GM06990 (cell line): ENCODE measurements around the gene PSMD13.
"Not testable (repeated sequence)": the region's sequence is repeated elsewhere in the genome, so short reads cannot be mapped to it uniquely, and the experiment has no call there.

Source experiments
- DNase-seq: peaks from one replicate; pipeline ENCODE4 v3.0.0-alpha.2; 2011; ENCODE audit not compliant: insufficient read length; ENCODE audit errors: extremely low read depth
- H3K27me3 ChIP-seq: replicated peaks from 2 replicates; pipeline ENCODE4 v1.6.0; 2011; ENCODE audit warnings: low read length; ENCODE audit not compliant: control insufficient read depth, insufficient read depth
- H3K36me3 ChIP-seq: 2 replicates; pipeline ENCODE4 v1.5.1; 2011; ENCODE audit warnings: low read length; ENCODE audit not compliant: control insufficient read depth, insufficient read depth
- H3K4me3 ChIP-seq: replicated peaks from 2 replicates; pipeline ENCODE4 v1.5.1; 2011; ENCODE audit warnings: low read depth, mild to moderate bottlenecking, control low read depth, low read length
- TF ChIP-seq, protein P1 (sequence below): IDR thresholded peaks from 2 replicates; pipeline ENCODE4 v1.5.1; 2011; ENCODE audit warnings: low read length, control low read depth, mild to moderate bottlenecking, inconsistent platforms; ENCODE audit not compliant: insufficient read depth, poor library complexity, severe bottlenecking

The PSMD13 gene

DNA sequence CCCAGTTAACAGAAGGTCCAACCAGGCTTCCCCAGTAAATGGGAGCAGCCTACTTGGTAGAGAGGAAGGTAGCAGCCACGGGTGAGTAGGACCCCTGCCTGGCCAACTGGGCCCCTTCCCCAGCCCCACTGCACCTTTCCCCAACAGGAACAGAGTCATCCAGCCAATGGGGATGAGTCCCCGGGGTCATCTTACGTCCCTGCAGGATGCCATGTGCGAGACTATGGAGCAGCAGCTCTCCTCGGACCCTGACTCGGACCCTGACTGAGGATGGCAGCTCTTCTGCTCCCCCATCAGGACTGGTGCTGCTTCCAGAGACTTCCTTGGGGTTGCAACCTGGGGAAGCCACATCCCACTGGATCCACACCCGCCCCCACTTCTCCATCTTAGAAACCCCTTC lies 22.7 kb upstream of the PSMD13 start:
- no peak for DNase-seq
- H3K36me3 ChIP-seq: peaks cover 47% of the 10 kb centered on the region
- no peaks in the 10 kb centered on the region for H3K27me3 ChIP-seq

GRCh38 chr11:215581-216037 lies 21.2 kb upstream of the PSMD13 start:
- DNase-seq: no peak
- Histone ChIP-seq H3K4me3 (no peak overlapping the region), H3K36me3 (peaks cover 39% of the 10 kb centered on the region), H3K27me3 (no peaks in the 10 kb centered on the region)
- TF ChIP-seq, protein P1, sequence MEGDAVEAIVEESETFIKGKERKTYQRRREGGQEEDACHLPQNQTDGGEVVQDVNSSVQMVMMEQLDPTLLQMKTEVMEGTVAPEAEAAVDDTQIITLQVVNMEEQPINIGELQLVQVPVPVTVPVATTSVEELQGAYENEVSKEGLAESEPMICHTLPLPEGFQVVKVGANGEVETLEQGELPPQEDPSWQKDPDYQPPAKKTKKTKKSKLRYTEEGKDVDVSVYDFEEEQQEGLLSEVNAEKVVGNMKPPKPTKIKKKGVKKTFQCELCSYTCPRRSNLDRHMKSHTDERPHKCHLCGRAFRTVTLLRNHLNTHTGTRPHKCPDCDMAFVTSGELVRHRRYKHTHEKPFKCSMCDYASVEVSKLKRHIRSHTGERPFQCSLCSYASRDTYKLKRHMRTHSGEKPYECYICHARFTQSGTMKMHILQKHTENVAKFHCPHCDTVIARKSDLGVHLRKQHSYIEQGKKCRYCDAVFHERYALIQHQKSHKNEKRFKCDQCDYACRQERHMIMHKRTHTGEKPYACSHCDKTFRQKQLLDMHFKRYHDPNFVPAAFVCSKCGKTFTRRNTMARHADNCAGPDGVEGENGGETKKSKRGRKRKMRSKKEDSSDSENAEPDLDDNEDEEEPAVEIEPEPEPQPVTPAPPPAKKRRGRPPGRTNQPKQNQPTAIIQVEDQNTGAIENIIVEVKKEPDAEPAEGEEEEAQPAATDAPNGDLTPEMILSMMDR: no peak

More for the DNA sequence above, 22.7 kb upstream of the PSMD13 start:
- H3K4me3 ChIP-seq: no peak overlapping the region
- TF ChIP-seq, protein P1: no peak

DNA sequence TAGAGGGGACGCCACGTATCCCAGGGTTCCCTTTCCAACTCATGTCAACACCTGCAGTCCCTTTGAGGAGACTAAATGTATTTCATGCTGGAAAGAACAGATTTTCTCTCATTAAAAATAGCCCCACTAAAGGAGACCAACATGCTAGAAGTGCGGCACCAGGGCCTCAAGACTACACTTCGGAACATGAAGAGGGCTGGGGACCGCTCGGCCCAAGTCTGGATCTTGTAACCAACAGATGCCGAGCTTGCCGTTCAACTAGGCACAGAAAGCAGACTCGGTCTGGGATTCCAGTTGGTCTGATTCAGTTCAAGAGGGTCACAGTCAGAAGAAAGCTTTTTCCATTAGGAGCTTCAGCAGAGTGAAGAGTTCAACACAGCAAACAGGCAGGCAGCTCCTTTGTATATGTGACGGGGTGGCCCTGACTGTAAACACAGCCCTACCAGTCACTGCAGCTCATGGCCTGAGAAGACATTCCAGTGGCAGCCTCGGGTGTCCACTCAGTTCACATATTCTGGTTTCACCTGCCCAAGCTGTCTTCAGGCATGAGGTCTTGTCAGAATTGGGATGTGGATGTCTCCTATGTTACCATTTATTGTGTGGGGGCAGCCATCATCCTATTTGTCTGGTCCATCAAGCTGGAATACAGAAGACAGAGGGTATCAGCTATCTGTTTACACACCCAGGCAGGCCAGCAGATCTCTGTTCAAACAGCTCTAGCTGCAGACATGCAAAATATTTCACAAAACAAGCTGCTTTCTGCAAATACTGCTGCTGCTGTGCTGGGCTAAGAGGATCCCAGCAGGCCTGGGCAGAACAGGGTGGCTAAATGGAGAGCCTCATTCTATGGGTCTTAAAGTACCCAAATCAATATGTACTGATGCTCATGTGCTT lies 20.4 kb upstream of the PSMD13 start:
- no peak for DNase-seq
- H3K36me3 ChIP-seq: peaks cover 33% of the 10 kb centered on the region
- TF ChIP-seq, protein P1: no peak
- H3K4me3 ChIP-seq: no peak overlapping the region
- H3K27me3 ChIP-seq: no peaks in the 10 kb centered on the region

- Histone ChIP-seq H3K4me3 (no peak overlapping the region), H3K36me3 (peaks cover 20% of the 10 kb centered on the region), H3K27me3 (no peaks in the 10 kb centered on the region)
- no peak for DNase-seq
- TF ChIP-seq, protein P1: no peak
Observed at GRCh38 chr11:217704-218103, 19.1 kb upstream of the PSMD13 start.

DNA sequence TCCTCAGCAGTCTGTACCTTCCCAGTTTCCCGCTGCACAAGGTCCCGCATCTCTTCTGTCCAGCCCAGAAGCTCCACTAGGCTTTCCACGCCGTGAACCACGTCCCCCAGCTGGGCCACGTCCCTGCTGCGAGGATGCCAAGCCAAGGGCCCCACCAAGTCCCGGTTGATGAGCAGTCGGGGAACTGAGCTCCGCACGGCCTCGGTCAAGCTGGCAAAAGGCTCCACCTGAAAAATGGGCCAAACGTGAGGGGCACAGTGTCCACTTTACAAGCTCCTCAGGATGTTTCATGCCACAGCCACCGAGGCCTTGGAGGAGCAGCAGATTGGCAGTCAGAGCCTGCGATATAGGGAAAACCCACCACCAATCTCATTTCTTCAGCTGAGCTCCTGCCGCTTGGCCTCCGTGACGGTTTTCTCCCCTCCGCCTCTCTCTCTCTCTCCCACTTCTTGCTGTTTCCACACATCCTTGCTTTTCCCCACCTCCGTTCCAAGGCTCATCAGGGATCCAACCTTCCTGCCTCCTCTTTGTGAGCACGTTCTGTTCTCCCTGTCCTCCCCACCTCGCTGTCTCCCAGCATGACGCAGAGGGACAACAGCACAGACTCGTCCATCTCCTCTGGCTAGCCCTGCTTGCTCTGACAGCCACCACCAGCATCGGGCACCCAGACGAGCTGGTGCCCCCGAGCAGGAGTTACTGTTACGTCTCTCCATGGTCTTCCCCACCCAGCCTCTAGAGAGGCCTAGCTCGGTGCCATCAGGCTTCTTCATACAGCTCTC lies 17.8 kb upstream of the PSMD13 start:
- no peak for DNase-seq
- H3K27me3 ChIP-seq: no peaks in the 10 kb centered on the region
- H3K4me3 ChIP-seq: no peak overlapping the region
- TF ChIP-seq, protein P1: no peak
- peaks cover 12% of the 10 kb centered on the region for H3K36me3 ChIP-seq

- DNase-seq, H3K36me3 ChIP-seq, H3K4me3 ChIP-seq, H3K27me3 ChIP-seq: not testable (repeated sequence)
Observed at GRCh38 chr11:220641-221215, 16.0 kb upstream of the PSMD13 start.
